D341Med (cell line): ENCODE measurements around the gene PDZRN4.
A peak's percentile ranks its signal among the peaks of the same experiment; 100 is the strongest.

Source experiments
- DNase-seq: peaks from one replicate; pipeline ENCODE4 v3.0.0; 2012; ENCODE audit warnings: low spot score

PDZRN4 gene

DNA sequence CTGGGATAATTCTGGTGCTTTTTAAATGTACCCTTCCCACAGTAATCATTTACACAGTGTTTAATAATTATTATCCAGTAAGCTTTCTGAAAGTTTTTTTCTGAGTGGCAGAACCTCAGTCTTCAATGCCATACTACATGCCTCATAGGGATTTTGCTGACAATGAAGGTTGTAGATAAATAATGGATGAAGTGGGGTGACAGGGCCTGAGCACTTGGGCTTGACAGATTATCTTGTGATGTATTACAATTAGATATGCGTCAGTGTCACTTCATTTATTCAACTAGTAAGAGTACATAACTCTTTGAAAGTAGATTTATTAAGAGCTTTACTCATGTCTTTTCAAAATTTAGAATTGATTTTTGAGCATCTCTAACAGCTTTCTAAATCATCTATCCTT is 176.1 kb downstream of the PDZRN4 start:
- DNase-seq = no peak

DNA sequence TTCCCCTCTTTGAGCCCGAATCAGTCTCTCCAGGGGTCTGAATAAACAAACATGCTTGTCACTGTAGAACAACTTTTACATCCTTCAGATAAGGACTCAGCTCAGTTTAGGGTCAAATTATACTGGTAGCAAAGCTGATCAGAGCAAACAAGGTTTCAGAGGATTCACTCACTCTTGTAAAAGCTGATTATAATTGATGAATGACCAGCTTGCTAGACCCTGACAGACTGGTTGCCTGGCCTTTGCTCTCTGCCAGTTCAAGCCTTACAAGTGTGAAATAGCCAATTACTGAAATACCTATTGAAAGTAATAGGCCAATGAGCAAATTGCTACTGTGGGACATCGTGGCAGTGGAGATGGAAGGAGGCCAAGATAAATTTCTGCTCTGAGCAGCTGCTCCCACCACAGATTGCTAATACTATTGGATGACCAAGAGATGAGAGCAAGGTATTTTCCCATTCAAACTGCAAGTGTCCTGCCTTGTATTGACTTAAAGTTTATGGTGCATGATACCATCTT is 177.6 kb downstream of the PDZRN4 start:
- DNase-seq = no peak

DNA sequence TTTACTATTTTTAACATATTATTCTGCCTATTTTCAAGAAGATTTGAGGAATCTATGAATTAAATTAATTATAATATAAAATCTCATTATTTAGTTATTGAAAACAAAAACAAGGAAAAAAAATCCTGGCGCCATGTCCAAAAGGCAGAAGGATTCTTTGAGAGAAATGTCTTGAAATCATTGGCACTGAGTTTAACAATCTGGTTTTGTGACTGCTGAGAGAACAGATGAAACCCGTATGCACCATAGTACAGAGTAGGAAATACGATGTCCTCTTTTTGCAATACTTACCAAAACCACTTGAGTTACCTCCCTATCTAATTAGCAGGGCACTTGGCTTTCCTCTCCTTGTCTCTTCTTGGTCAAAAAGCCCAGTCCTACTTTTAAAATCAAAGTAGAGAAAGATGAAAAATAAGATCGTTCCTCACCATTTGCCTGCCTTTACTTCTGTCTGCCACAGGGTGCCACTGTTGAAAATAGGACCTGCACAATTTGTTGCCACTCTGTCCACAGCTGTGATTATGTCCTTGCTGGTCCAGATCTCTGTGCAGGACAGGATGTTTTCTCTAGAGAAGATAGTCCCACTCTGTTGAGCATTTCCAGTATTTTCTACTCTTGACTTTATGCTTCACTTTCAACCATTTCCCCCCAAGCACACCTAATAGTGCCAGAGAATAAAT is 179.7 kb downstream of the PDZRN4 start:
- DNase-seq = peak; percentile 50

DNA sequence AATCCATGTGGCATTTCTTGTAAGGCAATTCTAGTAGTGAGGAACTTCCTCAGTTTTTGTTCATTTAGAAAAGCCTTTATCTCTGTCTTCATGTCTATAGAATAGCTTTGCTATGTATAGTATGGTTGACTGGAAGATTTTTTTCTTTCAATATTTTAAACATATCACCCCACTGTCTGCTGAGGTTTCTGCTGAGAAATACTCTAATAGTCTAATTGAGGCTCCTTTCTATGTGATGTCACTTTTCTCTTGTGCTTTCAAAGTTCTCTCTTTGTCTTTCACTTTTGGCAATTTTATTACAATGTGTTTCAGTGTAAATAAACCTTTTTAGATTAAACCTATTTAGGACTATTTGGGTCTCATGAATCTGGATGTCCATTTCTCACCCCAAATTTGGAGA is 192.8 kb downstream of the PDZRN4 start:
- DNase-seq = no peak

DNA sequence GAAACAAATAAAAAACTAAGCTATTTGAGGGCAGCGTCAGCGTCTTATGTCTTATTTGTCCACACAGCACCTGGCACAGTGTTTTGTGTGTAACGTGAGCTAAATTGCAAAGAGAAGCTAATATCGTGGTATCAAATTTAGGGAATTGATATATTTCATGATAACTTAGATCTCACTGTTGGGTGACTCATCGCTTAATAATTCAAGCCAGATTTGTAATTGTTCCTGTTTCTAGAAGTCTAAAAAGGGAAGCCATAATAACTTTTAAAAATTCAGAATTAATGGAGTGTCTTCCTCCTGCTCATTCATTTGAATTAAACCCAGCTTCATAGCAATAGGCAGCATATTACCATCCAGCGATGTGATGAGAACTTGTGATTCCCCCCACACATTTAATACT is 214.7 kb downstream of the PDZRN4 start:
- DNase-seq = no peak

DNA sequence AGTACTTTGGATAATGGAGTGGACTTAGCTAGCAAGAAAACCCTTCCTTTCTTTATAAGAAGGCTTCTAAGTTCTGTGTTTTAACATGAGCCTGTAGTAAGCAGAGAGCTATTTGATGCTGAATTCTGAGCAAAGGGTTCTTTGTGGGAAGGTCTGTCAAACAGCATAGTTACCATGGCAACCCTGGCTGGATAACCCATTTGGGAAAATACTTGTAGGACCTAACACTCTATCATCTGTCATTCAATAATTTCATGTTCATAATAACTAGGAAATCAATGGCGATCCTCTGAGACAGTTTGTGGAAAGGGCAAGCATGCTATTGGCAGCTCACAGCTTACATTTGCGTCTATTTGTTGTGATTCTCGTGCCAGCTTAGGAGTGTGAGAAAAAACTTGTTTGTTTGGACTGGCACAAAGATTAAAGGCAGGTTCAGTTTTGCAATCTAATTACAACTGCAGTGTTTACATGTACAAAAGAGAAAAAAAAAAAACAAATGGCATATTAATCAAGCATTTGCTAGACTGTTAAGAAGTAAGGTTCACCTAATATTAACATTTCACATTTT is 219.2 kb downstream of the PDZRN4 start:
- no peak for DNase-seq

DNA sequence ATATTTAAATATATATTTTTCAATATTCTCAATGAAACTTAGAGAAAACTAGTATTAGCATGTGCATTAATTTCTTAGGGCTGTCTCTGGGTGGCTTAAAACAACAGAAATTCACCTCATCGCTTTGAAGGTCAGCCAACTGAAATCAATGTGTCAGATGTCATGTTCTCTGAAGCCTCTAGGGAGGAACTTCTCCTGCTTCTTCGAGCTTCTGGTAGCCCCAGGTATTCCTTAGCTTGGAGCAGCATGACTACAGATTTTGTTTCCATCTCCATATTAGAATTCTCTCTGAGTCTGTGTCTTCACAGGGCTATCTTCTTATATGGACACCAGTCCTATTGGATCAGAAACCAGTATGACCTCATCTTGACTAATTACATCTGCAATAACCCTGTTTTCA is 221.5 kb downstream of the PDZRN4 start:
- no peak for DNase-seq

DNA sequence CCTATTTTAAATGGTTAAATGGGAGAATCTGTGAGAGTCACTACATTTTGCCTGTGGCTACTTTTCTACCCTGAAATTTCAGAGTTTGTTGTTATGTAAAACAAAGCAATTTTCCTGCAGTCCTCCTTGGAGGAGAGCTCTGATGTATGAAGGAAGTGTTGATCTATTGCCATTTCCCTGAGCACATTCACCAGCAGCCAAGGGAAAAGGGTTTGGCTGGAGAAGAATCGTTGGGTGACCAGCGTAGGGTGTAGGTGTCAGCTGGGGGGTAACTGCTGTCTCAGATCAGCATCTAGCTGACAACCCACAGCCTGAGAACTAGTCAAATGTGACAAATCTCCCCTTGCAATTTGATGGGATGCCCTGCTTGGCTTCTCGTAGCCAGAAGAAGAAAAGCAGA is 230.5 kb downstream of the PDZRN4 start:
- peak; percentile 40 for DNase-seq

DNA sequence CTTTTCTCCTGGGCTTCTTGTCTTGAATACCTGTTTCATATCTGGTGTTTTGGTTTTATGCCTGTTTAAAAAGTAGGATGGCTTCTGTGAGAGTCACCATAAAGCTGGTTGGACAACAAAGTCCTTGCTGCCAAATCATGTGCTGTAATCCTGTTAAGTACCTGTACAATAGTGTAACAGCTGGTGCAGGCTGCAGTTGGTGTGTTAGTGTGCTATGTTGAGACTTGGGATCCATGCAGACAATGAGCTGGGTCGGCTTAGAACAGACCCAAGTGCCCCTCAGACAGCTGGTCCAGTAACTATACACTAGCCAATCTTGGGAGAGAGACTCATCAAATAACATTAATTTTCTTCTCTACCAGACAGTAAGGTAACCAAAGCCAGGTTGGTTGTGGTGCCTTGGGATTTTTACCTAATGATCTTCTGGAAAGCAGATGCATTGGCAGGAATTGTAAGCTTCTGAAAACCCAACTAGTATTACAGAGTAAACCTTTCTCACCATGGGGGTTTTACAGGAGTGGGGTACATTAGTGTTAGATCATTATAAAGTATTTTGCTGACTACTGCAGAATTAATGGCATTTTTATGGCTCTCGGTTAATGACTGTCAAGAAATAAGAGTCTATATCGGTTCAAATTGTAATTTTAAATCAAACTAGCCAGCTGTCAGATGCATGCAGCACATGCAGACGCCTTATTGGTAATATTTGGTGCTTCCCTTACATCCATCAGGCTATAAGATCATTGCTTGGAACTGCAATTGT is 231.2 kb downstream of the PDZRN4 start:
- peak; percentile 76 for DNase-seq

DNA sequence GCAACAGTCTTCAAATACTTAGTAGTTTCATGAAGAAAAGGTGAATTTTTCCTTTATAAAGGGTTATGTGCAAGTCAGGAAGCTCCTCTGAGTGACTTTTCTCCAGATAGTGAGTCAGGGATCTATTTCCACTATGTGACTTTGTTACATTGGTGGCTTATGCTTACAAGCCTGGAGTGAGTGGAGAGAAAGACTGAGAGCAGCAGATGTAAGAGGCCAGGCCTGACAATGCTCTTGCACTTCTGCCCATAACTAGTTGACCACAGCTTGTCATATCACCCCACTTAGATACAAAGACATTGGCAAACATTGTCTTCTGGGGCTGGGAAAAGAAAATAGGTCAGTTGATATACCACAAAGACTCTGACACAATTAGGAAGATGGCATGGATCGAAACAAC is 236.5 kb downstream of the PDZRN4 start:
- DNase-seq = no peak

DNA sequence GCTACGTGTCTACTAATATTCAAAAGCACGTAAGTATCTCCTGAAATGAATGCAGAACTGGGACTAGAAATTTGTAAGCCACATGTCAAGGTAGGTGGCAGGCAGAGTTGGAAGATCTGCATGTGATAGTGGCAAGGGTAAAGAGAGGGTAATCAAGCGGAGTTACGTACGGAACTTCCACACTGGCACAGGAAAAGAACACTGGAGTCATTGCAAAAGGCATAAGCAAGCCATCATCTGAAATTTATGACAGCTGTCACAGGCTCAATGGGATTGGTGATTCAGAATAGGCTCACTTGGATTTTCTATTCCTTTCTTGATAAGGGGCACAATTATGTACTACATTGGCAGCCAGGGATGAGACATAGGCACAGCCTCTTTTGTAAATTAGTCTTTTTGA is 245.3 kb downstream of the PDZRN4 start:
- no peak for DNase-seq

DNA sequence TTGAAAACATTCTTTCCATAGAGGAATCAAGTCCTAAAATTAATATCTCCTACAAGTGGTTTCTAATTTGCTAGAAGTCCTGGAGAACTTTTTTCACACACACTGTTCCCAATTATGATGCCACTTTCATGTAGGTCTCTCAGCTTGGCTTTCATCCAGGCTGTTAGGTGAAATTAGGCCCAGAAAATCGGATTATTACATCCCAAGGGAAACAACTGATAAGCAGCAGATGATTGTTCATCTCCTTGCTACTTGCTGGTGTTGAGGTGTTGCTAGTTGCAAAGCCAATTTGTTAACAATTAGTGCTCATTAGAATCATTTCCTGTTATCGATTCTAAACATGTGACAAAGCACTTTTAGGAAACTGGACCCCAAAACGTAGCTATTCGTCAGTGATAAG is 248.0 kb downstream of the PDZRN4 start:
- DNase-seq = peak; percentile 59

DNA sequence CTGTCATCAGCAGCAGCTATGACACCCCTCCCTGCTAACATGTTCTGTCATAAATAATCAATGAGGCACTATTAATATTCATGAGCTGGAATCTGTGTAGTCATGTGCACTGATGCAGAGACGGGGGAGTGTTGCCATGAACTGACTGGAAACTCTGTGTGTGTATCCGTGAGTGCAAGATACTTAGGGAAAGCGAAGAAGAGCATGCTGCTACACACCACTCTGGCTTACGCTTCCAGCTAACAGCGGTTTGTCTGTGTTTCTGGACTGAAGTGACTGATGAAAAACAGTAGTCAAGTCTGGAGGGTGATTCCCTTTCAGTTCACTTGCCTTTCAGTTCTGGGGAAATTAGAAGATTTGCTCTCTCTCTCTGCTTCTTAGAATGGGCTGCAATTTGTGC is 249.4 kb downstream of the PDZRN4 start:
- DNase-seq = no peak

DNA sequence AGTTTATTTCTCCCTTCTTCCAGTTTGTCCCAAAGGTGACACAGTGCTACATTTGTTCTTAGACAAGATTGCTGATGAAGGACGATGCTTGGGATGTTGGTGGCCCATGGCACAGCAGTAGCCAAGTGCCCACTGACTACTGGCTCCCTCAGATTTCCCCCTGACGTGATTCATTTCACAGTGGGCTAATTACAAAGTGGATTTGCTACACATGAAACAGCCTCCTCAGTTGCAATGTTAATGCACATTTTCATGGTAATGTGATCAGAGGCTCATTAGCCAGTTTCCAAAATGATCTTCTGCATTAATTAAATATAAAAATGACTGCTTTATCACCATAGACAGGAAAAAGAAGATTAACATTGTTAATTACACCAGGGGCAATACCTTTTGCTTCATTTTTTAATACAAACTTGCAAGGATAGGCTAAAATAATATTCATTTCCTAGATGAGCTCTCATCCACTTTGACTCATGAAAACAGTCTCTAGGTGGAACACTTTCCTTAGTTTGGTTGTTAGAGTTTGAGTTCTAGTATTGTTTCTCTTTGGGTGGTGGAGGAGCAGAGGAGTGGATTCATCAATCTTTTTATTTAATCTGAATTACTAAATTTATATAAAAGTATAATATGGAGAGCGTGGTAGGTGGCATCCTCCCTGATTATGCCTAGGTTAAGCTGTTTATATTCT is 250.9 kb downstream of the PDZRN4 start:
- DNase-seq = no peak

DNA sequence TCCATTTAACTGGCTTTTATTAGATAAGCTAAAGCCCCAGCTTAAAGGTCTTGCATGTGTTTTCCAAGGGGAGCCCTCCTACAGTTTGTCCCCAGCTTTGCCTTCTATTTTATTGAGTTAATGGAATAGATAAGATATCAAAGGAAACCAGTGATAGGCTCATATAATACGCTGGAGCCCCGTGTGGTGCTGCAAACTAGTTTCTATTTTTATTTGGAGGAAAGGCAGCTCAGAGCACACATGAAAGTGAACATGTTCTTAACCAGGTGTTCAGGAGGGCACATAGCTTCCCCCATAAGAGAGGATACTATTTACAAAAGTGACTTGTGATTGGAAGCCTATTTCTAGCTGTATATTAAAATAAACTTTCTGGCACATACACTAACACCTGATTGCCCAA is 251.7 kb downstream of the PDZRN4 start:
- DNase-seq = no peak

DNA sequence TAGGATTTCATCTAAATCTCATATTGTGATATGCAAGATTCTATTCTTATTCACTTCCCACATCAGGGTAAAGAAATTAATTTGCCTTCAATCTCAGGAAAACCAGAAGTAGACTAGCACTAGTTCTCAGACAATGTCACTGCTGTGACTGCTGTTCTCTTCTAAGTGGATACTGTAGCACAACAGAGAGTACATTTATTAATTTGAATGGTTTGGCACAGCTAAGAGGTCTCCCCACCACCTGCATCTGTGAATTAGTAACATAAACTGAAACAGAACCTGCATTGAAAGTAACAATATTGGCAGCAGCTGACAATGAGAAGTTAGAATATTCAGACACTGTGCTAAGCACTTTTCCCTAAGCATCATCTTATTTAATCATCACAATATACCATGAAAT is 253.1 kb downstream of the PDZRN4 start:
- DNase-seq = no peak

DNA sequence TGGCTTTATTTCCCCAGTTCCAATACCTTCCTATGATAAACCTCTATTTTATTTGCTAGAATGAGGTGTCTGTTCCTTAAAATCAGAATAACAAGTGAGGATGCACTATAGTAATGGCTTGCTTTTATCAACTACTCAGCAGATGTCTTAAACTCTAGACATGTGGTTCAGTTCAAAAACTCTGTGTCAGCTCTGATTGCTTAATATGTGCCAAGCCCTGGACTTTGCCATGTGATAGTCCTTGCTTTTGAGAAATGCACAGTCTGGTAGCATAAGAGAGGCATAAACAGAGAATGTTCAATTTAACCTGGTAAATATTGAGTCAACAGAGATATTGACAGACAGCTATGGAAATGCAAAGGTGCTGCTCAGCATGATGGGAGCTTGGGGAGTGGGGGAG is 254.8 kb downstream of the PDZRN4 start:
- no peak for DNase-seq

DNA sequence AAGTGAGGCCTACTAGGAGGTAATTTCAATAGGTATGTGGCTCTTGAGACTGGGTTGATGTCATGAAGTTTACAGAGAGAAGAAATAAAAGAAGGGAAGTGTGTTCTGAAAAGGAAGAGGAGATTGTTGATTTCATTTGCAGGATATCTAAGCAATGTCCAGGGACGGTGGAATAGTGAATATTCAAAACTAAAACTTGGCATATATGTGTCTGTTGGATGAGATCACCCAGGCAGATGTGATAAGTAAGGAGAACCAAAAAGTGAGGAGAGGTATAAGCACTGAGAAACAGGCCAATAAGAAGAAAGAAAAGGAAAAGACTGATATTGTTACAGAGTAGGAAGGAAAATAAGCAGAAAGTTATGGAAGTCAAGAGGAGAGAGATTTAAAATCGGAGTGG is 255.6 kb downstream of the PDZRN4 start:
- DNase-seq = no peak

DNA sequence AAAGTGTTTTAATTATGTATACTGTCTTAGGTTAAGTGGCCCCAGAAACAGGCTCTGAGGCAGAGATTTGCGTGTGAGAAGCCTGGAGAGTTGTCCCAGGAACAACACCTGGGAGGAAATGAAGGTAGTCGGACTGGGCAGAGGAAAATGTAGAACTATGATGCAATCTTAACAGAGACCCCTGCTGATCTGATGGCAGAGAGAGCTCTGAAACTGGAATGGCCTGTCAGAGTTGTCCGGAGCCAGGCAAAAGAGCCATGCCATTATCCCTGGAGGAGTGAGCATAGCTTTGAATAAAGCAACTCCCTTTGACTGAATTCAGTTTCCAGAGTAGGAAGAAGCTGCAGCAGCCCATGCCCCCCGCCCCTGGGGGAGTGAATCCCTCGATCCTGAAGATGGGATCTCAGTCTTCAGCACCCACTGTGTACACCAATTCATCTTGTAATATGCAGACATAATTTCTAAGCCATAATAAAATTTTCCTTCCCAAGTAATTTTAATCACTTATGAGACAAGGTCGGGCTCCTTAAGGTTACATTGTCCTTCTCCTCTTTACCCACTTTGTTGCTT is 264.8 kb downstream of the PDZRN4 start:
- no peak for DNase-seq

DNA sequence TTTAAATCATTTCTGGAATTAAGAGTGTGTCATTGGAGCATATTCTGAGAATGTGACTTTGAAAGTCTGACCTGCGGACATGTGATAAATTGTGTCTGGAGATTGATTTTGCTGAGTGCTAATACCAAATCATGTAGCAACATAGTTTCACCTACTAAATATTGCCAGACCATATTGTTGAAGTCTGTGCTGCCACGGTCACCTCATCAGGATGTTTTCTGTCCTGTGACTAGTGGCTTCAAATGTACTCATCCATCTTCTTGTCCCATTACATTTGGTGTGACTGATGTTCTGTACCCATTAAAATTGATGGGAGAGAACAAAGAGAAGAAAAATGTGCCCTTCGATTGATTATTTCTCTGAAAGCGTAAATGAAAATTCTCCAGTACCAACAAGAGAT is 265.3 kb downstream of the PDZRN4 start:
- no peak for DNase-seq

DNA sequence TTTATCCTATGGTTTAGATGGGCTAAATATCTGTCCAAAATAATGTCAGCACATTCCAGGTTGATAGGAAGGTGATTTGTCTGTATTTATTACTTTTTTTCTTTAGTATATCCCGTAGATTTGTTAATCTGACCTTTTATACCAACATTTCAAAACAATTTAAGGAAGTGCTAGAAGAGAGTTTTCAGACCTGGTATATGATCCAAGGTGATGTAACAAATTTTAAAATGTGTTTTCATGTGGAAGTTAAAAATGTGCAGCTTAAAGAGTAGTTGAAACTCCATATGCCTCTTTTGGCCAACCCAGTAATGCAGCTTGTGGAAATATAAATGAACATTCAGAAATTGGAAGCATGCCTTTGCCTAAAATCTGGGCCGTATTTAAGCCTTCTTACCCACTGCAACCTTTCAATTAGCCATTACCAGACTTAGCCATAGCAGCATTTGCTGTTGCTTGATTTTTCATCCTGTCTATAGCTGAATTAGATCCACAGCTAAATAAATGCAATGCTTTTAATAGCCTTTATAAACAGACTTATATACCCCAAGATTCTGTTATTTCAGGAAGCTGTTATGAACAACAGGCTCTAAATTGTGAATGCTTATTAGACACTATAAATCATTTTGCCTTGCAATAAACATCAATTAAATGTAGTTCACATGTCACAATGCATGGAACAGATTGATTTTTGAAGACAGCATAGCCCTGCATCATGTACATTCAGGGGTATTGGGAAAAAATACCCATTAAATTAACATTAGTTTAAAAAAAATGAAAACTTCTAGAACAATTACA is 271.2 kb downstream of the PDZRN4 start:
- no peak for DNase-seq

DNA sequence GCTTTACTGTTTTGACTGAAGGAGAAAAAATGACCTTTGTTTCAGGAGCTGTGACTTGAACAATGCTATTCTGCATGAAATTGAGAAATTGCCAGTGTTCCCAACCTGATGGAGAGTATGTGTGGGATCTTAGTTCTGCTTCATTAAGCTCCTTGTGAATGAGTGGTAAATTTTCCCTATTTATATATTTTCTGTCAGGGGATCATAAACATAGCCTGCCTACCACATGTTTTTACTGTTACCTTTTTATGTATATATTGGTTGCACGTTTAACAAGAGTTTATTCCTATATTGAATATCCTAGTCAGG is 271.7 kb downstream of the PDZRN4 start:
- DNase-seq = no peak
